T-helper 9 cell (primary cell): ENCODE results near the gene C2orf76.
"Not testable (repeated sequence)": the region's sequence is repeated elsewhere in the genome, so short reads cannot be mapped to it uniquely, and the experiment has no call there.

ENCODE experiments used
- DNase-seq: peaks from one replicate; pipeline ENCODE4 v3.0.0-alpha.2; 2020

C2orf76 gene

DNA sequence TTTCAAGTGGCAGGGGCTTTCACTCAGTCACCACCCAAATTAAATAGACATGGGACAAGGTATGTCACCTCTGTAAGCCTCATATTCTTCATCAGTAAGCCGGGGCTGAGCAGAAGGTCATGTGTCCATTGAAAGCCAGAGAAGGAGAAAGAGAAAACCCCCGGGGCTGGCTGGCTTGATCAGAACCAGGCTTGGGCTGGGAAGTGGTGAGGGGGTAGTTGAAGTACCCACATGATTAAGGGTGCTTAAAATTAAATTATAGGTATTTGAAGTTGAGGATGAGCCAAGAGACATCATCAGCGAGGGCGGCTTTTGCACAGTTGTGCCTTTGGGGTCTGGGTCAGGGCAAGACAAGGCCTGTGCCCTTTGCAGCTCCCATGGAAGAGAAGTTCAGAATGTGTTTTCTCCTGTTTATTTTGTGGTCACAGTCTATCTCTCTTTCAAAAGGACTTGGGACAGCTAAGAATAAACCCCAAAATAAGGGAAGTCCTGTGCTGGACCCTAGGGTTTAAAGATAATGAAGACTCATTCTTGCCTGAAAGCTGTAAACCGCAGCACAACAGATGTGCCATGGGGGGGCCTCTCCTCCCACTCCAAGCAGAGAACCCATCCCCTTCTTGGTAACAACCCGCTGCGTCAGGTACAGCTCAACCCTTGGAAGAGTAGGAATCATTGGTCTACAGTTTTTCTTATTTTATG lies 10.8 kb upstream of the C2orf76 start:
- DNase-seq, result no peak

DNA sequence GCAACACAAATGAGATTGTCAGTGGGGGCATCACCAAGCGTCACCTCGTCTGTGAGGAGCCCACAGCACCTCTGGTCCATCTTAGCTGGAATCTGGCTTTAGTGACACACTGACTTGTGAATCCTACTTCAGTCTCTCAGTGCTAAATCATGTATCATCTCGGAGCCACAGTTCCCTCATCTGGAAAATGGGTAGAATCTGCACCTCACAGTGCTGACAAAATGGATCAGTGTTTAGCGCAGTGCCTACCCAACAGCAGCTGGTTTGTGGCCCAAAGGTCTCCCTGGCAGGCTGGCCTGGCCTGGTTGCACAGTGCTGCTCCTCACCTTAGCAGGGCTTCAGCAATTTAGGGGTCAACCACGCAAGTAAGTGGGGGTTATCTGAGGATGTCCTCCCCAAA lies 10.2 kb upstream of the C2orf76 start:
- DNase-seq, result no peak

DNA sequence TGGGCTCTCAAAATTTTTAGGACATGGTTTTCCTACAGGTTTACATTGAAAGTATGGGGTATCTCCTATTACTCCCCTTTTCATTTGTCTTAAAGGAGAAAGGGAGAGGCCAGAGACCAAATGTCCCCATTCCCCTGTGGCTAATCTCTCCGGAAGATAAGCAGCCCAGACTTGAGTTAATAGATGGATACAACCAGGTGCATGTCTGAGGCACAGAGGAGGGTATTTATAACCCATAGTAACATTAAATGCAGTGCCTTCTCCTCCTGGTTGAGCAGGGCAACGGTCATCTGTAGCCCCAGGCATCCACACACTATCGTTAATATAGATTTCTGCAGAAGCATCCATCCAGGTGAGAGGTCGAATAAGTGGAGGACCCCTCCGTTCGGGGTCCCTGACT lies 9.8 kb upstream of the C2orf76 start:
- not testable (repeated sequence) for DNase-seq

DNA sequence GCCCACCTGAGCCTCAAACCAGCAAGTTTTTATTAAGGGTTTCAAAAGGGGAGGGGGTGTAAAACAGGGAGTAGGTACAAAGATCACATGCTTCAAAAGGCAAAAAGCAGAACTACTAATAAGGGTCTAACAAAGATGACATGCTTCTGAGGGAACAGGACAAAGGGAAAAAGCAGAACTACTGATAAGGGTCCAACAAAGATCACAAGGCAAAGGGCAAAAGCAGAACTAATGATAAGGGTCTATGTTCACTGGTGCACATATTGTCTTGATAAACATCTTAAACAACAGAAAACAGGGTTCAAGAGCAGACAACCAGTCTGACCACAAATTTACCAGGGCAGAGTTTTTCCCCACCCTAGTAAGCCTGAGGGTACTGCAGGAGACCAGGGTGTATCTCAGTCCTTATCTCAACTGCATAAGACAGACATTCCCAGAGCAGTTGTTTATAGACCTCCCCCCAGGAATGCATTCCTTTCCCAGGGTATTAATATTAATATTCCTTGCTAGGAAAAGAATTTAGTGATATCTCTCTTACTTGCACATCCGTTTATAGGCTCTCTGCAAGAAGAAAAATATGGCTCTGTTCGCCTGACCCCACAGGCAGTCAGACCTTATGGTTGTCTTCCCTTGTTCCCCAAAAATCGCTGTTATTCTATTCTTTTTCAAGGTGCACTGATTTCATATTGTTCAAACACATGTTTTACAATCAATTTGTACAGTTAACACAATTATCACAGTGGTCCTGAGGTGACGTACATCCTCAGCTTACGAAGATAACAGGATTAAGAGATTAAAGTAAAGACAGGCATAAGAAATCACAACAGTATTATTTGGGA lies 7.5 kb upstream of the C2orf76 start:
- DNase-seq, result not testable (repeated sequence)

DNA sequence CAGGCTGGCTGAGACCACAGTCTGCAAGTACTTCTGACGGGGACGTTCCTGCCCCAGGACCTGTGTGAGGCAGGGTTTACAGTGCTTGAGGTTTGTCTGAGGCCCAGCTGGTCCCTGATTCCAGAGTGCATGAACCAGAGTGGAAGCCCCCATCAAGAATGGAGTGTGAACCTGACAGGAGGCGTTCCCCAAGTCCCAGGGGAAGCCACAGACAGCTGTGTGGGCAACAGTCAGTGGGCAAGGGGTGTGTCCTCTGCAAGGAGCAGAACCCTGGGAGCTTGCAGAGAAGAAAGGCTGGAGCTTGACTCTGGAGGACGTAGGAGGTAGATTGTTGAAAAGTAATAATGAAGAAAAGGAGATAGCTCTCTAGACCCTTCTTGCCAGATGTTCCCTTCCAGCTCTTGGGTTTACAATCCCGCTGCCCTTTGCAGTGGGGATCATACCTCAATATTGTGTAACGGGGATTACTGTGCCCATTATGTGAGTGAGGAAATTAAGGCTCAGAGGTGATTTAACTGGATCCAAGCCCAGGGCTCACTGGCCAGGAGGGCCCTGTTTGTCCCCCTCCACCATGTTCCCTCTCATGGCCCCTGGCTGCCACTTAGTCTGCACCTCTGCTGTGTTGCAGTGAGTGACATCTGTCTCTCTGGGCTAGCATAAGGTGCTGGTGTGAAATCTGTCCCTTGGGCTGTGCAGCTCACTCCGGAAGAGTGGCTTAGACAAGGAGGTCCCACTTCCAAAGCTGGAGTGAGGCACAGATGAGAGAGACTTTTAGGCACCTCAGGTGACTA lies 6.3 kb upstream of the C2orf76 start:
- no peak for DNase-seq

DNA sequence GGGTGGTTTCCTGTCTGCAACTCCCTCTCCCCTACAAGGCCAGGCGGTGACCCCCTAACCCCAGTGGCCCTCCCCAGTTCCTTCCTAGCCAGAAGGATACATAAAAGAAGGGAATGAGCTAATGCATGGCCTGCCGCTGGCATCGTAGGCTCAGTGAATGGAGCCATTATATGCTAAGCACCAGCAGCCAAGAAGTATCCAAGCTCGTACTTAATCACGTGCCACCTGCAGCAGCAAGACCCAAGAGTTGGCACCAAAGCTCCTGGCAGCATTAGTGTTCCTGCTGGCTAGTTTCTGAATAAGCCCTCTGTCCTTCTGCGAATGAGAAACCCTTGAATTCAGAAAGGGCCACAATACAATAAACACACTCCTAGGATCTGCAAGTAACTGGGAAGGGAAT lies 4.5 kb upstream of the C2orf76 start:
- no peak for DNase-seq

DNA sequence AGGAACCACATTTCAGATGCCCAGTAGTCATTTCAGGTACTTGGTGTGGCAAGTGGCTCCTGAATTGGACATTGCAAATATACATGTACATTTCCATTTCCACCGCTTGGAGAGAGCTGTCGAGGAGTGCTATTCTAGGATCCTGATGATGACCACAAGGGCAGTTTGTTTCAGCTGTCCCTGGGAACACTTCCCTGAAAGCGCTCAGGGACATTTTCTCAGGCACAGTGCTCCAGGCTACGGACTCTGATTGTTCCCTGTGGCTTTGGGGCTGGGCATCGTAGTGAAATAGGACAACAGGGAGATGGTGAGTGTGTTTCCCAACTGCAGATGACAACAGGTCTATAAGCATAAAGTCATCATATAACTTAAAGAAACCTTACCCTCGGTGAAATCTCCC lies 3.2 kb upstream of the C2orf76 start:
- DNase-seq, result no peak

DNA sequence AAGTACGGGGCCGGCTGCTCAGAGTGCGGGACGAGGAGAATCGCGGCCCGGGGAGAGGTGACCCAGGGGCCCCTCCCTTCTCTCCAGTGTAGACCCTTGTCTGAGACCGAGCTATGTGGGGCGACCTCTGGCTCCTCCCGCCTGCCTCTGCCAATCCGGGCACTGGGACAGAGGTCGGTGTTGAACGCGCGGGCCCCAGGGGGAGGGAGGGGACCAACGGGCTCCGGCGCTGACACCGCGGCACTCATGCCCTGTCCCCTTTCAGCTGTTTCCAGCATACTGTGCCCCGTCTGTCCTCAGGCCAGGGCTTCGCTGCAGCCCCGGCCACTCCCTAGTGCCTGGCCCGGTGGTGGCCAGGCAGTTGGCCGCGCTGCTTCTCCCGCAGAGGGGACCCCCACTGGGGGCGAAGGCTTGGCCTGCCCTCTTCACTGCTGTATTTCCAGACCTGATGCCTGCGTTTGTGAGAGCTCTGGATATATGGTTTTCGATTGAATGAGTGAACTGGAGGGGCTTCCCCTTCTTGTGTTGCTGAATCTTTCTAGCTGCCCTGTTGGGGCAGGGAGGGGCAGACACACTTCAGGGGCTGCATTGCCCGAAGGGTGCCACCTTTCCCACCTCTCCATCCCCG lies 952 bp upstream of the C2orf76 start:
- peak; percentile 16 for DNase-seq

DNA sequence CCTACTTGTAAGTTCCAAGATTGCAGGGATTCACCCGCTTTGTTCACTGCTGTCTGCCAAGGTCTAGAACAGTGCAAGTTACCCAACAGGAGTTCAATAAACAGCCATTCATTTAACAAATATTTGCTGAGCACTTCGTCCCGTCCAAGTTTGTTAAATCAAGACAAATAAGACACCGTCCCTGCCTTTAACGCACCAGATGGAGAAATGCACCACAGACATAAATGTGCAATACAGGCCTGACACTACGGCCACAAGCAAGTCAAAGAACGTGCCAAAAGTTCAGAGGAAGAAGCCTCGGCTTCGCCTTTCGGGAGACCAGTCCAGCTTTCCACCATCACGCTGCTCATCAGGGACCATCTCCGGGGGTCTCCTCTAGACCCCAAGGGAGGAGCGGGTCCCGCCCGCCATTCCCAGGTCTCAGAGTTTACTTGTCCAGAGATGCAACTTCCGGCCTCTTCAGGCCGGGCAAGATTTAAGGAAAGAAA lies 429 bp downstream of the C2orf76 start:
- DNase-seq, result no peak

DNA sequence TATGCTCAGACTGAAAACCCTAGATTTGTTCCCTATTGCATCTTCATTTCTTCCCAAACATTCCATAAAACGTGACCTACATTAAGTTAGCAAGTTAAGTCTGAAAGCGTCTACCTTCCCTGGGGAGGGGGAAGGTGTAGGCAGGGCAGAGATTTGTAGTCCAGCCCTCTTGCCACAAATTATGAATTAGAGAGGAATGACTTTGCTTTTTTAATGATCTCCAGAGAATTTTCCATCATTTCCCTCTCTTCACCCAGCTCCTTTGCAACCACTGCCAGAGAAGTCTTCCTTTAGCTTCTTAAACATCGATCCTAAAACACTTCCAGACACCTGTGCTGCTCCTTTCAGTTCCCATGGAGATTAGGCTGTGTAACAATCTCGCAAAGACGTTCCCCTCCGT lies 1.2 kb downstream of the C2orf76 start:
- no peak for DNase-seq

DNA sequence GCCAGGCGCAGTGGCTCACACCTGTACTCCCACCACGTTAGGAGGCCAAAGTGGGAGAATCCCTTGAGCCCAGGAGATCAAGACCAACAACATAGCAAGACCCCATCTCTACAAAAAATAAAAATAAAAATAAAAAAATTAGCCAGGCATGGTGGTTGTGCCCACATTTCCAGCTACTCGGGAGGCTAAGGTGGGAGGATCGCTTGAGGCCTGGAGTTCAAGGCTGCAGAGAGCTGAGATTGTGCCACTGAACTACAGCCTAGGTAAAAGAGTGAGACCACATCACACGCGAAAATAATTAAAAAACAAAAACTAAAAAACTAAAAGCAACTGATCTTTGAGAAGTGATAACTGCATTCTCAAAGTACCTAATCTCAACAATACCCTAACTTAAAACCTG lies 1.8 kb downstream of the C2orf76 start:
- DNase-seq, result no peak

DNA sequence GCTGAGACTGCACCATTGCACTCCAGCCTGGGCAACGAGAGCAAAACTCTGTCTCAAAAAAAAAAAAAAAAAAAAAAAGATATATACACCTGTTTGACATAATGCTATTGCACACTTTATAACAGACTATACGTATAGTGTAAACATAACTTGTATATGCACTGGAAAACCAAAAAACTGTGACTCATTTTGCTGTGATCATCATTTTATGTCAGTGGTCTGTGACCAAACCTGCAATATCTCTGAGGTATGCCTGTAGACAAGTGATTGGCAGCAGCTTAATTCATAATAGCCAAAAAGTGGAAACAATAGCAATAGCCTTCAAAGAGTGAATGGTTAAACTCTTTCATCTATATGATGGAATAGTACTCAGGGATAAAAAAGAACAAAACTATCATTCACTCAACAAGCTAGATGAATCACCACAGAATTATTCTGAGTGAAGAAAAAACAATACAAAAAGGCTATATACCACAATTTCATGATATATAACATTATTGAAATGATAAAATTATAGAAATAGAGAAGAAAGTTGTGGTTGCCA lies 6.1 kb downstream of the C2orf76 start:
- no peak for DNase-seq

DNA sequence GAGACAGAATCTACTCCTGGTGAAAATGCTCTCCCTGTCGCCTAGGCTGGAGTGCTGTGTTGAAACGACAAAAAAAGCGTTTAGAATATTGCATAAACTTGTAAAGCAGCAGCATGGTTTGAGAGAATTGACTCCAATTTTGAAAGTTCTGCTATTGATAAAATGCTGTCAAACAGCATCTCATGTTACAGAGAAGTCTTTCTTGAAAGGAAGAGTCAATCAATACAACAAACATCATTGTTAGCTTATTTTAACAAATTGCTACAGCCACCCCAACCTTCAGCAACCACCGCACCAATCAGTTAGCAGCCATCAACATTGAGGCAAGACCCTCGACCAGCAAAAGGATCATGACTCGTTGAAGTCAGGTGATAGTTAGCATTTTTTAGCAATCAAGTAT lies 6.9 kb downstream of the C2orf76 start:
- DNase-seq, result no peak

DNA sequence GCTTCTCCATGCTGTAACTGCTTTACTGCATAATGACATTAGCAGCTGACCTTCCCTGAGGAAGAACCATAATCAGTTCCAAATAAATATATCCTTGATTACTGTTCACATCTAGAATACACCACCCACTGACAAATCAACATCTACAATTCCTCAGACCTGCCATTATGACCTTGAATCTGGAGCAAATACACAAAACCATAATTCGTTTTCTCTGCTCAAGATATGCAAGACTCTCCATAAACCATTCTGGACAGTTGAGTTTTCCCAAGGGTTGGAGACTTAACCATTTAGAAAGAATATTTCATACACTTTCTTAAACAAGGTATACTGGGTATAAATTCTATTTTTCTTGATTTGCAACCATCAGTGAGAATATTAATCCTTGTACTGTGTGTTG lies 11.8 kb downstream of the C2orf76 start:
- no peak for DNase-seq

DNA sequence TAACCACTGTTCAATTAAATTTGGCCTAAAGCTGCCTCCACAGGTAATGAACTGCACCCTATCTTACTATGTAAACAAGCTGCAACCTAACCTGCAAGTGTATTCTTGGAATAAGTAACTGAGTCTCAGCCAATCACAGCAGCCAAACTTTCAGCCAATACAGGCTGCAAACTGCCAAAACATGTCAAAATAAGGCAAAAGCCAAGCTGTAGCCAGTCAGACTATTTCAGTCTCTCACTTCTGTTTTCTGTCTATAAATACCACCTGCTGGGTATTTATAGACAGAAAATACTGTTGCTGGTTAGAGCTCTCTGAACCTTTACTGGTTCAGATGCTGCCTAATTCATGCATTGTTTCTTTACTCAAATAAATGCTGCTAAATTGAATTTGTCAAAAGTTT lies 14.3 kb downstream of the C2orf76 start:
- no peak for DNase-seq

DNA sequence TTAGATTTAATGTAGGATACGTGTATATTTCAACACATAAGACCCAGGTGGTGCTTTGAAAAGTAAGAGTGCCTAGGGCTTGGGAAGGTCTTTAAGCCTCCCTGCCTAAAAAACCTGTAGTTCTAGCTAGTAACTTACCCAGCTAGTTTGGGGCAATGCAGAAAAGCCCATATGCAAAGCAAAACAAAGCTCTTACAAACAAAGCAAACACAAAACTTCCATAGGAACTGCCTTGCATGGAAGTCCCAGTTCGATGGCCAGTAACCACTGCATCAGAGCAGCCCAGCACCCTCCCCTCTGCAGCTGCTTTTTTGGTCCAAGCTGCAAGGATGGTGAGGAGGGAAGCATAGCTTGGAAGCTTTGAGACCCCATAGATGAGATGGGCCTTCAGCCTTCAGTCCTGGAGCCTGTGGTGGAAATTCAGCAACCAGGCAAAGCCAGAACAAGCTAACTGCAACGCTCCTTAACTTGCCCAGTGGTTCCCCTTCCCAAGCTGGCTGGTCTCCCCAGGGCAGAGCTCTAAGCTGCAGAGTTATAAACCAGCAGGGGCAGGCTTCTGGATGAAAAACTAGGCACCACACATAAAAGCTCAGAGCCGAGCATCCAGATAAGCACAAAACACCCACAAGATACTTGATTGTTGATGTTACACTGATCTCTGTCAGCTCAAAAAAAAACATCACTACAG lies 16.2 kb downstream of the C2orf76 start:
- no peak for DNase-seq

DNA sequence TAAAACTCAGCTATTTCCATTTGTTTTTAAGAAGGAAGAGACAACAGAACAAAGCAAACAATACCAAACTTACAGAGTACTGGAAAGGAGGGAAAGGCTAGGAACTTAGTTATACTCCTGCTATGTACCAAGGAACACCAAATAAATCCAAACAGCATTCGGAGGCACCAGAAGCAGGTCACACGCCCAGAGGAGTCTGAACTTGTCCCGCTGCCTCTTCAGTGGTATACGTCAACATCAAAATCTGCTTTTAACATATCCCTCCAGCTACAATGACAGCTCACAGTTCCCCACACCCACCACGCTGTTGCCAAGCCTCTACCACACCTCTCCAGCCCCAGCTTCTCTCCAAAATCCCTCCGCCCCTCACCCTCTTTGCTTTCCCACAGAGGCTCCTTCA lies 17.3 kb downstream of the C2orf76 start:
- no peak for DNase-seq

DNA sequence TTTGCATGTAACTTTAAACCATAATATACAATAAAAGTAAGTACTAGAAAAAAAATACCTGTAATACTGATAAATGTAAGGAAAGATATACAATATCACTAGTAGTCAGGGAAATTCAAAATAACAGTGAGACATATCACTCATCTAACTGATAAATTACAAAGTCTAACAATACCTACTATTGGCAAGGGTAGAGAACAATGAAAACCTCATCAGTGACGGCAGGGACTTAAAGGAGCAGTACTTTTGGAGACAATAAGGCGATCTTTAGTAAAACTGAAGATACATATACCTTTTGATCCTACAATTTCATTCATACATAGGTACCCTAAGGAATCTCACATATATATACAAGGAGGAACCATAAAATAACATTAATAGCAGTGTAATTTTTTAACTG lies 24.9 kb downstream of the C2orf76 start:
- no peak for DNase-seq

DNA sequence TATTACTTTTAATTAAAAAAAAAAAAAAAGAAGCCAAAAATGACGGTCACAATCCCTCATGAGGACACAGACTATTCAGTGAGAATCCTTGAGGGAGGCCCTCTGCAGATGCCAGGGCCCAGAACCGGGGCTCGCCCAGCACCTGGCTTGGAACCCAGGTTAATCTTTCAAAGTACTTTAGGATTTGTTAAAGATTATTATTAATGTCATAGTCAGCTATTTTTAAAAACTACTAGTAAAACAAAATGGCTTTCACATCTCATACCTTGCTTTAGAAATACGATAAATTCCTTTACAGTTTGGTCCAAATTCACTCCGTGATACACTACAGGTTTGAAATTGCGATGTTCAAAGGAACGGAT lies 27.1 kb downstream of the C2orf76 start:
- DNase-seq, result no peak

DNA sequence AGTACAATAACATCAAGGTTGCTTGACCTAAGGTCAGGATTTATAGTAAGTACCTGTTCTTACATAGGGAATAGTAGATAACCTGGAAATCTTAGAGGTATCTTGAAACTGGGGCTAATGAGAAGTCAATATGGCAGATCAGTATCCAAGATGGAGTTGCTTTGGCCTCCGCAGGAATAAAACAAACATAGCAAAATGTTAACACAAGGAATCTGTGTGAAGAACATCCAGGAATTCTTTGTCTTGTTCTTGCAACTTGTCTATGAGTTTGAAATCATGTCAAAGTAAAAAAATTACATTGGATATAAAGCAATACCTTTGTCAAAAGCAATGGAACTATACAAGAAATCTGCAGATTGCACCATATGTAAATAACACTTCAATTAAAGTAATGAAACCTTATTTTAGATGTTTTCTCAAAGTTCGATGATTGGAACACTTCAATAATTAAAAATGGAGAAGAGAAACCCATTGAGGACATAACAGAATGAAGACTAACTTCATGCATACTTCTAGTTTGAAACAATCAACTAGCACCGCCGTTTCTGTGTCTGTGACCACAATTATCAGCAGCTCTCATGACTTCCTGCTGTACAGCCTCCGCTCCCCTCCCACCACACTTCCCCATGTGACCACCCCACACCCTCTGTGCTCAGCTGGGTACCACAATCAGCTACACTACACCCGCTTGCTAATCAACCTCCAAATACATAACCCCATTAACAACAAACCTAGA lies 27.6 kb downstream of the C2orf76 start:
- DNase-seq, result peak; percentile 2

DNA sequence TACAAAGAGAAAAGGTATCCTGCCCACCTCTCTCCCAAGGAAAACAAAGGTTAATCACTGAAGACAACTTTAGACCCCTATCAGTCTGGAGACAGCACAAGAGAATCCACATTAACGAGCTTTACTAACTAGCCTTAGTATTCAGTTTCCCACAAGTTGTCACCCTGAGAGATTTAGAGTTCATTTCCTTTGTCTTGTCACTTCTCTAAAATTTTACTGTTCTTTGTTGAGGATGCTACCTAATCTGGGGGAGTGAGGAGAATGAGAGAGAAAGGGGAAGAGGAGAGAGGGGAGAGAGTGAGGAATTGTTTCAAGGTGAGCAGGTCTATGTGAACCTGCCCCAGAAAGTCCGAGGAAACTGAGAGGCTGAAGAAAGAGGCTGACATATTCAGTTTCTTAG lies 28.4 kb downstream of the C2orf76 start:
- no peak for DNase-seq
